Mucosa of stomach (tissue), 1 donor: ENCODE results near the gene TKTL1.

Experiments
- H3K27me3 ChIP-seq: one replicate; pipeline ENCODE4 v1.7.0; 2013; ENCODE audit warnings: mild to moderate bottlenecking, low read length; ENCODE audit not compliant: control insufficient read depth, insufficient read depth
- H3K36me3 ChIP-seq: one replicate; pipeline ENCODE4 v1.7.0; 2013; ENCODE audit warnings: low read length; ENCODE audit not compliant: control insufficient read depth, insufficient read depth
- H3K4me1 ChIP-seq: one replicate; pipeline ENCODE4 v1.7.0; 2013; ENCODE audit warnings: mild to moderate bottlenecking, low read length; ENCODE audit not compliant: control insufficient read depth, insufficient read depth
- H3K4me3 ChIP-seq: one replicate; pipeline ENCODE4 v1.7.0; 2013; ENCODE audit warnings: low read length
- H3K9ac ChIP-seq: one replicate; pipeline ENCODE4 v1.7.0; 2013; ENCODE audit warnings: mild to moderate bottlenecking, low read length, moderate library complexity
- H3K9me3 ChIP-seq: one replicate; pipeline ENCODE4 v1.7.0; 2013; ENCODE audit warnings: mild to moderate bottlenecking, low read length, moderate library complexity; ENCODE audit not compliant: control insufficient read depth
- donor health status: Pancreatic carcinoma.

The TKTL1 gene

GRCh38 chrX:154351183-154352011 is 55.8 kb downstream of the TKTL1 start:
- no peaks in the 10 kb centered on the region for H3K9me3 ChIP-seq
- H3K36me3 ChIP-seq = no peaks in the 10 kb centered on the region
- H3K9ac ChIP-seq = no peak overlapping the region
- H3K4me1 ChIP-seq = peaks cover 17% of the 10 kb centered on the region
- H3K27me3 ChIP-seq = no peaks in the 10 kb centered on the region
- no peak overlapping the region for H3K4me3 ChIP-seq

GRCh38 chrX:154352012-154352401 is 56.4 kb downstream of the TKTL1 start:
- H3K27me3 ChIP-seq = no peaks in the 10 kb centered on the region
- peaks cover 17% of the 10 kb centered on the region for H3K4me1 ChIP-seq
- no peaks in the 10 kb centered on the region for H3K9me3 ChIP-seq
- H3K4me3 ChIP-seq = no peak overlapping the region
- H3K9ac ChIP-seq = no peak overlapping the region
- no peaks in the 10 kb centered on the region for H3K36me3 ChIP-seq

GRCh38 chrX:154352466-154352865 is 56.9 kb downstream of the TKTL1 start:
- no peak overlapping the region for H3K9ac ChIP-seq
- H3K4me1 ChIP-seq = peaks cover 17% of the 10 kb centered on the region
- H3K9me3 ChIP-seq = no peaks in the 10 kb centered on the region
- no peaks in the 10 kb centered on the region for H3K27me3 ChIP-seq
- no peak overlapping the region for H3K4me3 ChIP-seq
- H3K36me3 ChIP-seq = no peaks in the 10 kb centered on the region

- Histone ChIP-seq H3K27me3 (no peaks in the 10 kb centered on the region), H3K9me3 (no peaks in the 10 kb centered on the region), H3K9ac (no peak overlapping the region), H3K4me3 (no peak overlapping the region), H3K36me3 (no peaks in the 10 kb centered on the region), H3K4me1 (peaks cover 17% of the 10 kb centered on the region)
These were observed 57.7 kb downstream of the TKTL1 start for GRCh38 chrX:154353172-154353843.

GRCh38 chrX:154354013-154354412 is 58.4 kb downstream of the TKTL1 start:
- Histone ChIP-seq H3K36me3 (no peaks in the 10 kb centered on the region), H3K9me3 (no peaks in the 10 kb centered on the region), H3K4me3 (no peak overlapping the region), H3K4me1 (peaks cover 17% of the 10 kb centered on the region), H3K27me3 (no peaks in the 10 kb centered on the region), H3K9ac (no peak overlapping the region)

- Histone ChIP-seq H3K4me1 (peaks cover 17% of the 10 kb centered on the region), H3K9me3 (no peaks in the 10 kb centered on the region), H3K36me3 (no peaks in the 10 kb centered on the region), H3K27me3 (no peaks in the 10 kb centered on the region), H3K9ac (no peak overlapping the region), H3K4me3 (no peak overlapping the region)
These were observed 58.9 kb downstream of the TKTL1 start for GRCh38 chrX:154354516-154354915.

DNA sequence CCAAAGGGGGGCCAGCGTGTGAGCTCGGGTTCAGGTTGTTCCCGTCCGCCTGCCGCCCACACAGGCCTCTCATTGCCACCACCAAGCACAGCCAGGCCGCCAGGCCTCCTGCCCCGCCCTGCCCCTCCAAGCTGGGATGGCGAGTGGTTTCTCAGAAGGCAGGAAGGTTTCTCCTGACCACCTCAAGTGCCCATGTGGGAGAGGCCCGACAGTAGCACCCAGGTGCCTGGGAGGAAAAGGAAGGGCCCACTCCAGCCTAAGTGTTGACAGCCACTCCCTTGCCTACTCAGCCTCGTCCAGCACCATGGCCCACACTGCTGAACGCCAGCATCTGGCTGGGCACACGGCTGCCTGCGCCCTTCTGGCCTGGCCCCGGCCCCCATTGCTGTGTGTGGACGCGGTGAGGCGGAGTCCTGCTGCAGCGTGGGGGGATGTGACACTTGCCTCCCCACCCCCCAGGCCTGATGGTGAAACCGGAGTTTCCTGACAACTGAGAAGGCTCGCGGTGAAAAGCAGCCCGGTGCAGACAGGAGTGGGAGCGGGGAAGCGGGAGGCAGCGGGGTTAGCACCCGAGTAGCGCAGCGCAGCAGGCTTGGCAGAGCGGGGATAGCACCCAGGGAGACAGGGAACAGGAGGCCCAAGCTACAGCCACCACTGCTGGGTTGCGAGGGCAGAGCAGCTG is 59.6 kb downstream of the TKTL1 start:
- Histone ChIP-seq H3K4me1 (peaks cover 14% of the 10 kb centered on the region), H3K36me3 (no peaks in the 10 kb centered on the region), H3K9me3 (no peaks in the 10 kb centered on the region), H3K9ac (no peak overlapping the region), H3K27me3 (no peaks in the 10 kb centered on the region), H3K4me3 (no peak overlapping the region)

DNA sequence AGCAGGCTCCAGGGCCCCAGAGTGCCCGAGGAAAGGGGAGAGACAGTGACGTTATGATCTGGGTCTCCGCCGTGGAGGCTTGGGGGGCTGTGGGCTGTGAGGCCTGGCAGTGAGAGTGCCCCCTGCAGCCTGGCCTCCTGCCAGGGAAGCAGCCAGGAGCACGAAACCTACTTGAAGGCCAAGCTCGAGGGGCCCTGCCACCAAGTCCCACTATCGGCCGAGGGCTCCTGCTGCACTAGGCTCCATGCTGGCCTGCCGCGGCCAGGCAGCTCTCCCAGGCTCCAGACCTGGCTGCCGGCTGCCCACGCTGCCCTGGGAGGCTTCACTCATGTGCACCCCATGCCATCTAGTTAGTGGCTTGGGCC is 60.2 kb downstream of the TKTL1 start:
- Histone ChIP-seq H3K4me1 (peaks cover 9% of the 10 kb centered on the region), H3K9me3 (no peaks in the 10 kb centered on the region), H3K4me3 (no peak overlapping the region), H3K36me3 (no peaks in the 10 kb centered on the region), H3K27me3 (no peaks in the 10 kb centered on the region), H3K9ac (no peak overlapping the region)

GRCh38 chrX:154356596-154356995 is 61.0 kb downstream of the TKTL1 start:
- Histone ChIP-seq H3K9me3 (no peaks in the 10 kb centered on the region), H3K4me1 (peaks cover under 1% of the 10 kb centered on the region), H3K36me3 (no peaks in the 10 kb centered on the region), H3K27me3 (no peaks in the 10 kb centered on the region), H3K9ac (no peak overlapping the region), H3K4me3 (no peak overlapping the region)

- Histone ChIP-seq H3K4me1 (no peaks in the 10 kb centered on the region), H3K36me3 (no peaks in the 10 kb centered on the region), H3K9ac (no peak overlapping the region), H3K9me3 (no peaks in the 10 kb centered on the region), H3K4me3 (no peak overlapping the region), H3K27me3 (no peaks in the 10 kb centered on the region)
These were observed 61.6 kb downstream of the TKTL1 start for GRCh38 chrX:154357205-154357604.

GRCh38 chrX:154358011-154358410 is 62.4 kb downstream of the TKTL1 start:
- H3K9me3 ChIP-seq = no peaks in the 10 kb centered on the region
- H3K27me3 ChIP-seq = no peaks in the 10 kb centered on the region
- H3K36me3 ChIP-seq = no peaks in the 10 kb centered on the region
- no peaks in the 10 kb centered on the region for H3K4me1 ChIP-seq
- H3K9ac ChIP-seq = no peak overlapping the region
- H3K4me3 ChIP-seq = no peak overlapping the region

- no peaks in the 10 kb centered on the region for H3K27me3 ChIP-seq
- H3K9me3 ChIP-seq = no peaks in the 10 kb centered on the region
- H3K36me3 ChIP-seq = no peaks in the 10 kb centered on the region
- no peaks in the 10 kb centered on the region for H3K4me1 ChIP-seq
- no peak overlapping the region for H3K4me3 ChIP-seq
- H3K9ac ChIP-seq = no peak overlapping the region
These were observed 63.2 kb downstream of the TKTL1 start for GRCh38 chrX:154358829-154359228.
